ENCODE data around the gene SPPL2B. TPM values are rescaled to one million over a fixed set of nuclear protein-coding genes. Genes with fewer than 3 reads are reported as not detected.

SPPL2B gene
- total and polyA plus RNA-seq, 9 of the 15 experiments (the other 6 are each of a cell fraction or from before 2014, with no cell fraction given), result 0.20 to 81.2 (median 15.1) TPM

- TF ChIP-seq ETV6 (IDR thresholded peaks at IDR 0.05; ENCODE audit: borderline replicate concordance in 1 of 2, low read depth in 2 of 2, low read length in 1 of 2), result no peak
- TF ChIP-seq ETV6 (CRISPR knock-in tag; IDR thresholded peaks at IDR 0.05; ENCODE audit: borderline replicate concordance), result no peak
- 0 out of 2 replicates have a peak, but pooled peaks have one; percentile 42 for TF ChIP-seq ZNF511 (CRISPR knock-in tag; IDR thresholded peaks at IDR 0.05)
- TF ChIP-seq FOXM1 (IDR thresholded peaks at IDR 0.05; ENCODE audit: low read depth), result peak; percentile 53
- no peak for TF ChIP-seq FOXM1 (CRISPR knock-in tag; IDR thresholded peaks at IDR 0.05; ENCODE audit: low read depth)
- peak in 1 of 2 experiments; percentile 51; a peak in 1 of 4 replicates for TF ChIP-seq ZNF318 (IDR thresholded peaks at IDR 0.05; ENCODE audit: borderline replicate concordance in 1 of 2, low read depth in 1 of 2)
- TF ChIP-seq ZNF408 (CRISPR knock-in tag; IDR thresholded peaks at IDR 0.05; ENCODE audit: low read depth), result no peak
- no peak for TF ChIP-seq THRA (IDR thresholded peaks at IDR 0.05)
- no peak for TF ChIP-seq ZNF436 (CRISPR knock-in tag; IDR thresholded peaks at IDR 0.05)
- no peak for TF ChIP-seq TBL1XR1 (IDR thresholded peaks at IDR 0.05; ENCODE audit: low read length in 2 of 2)
- TF ChIP-seq SNIP1 (IDR thresholded peaks at IDR 0.05; ENCODE audit: low read depth), result no peak
- no peak for TF ChIP-seq MCM7 (IDR thresholded peaks at IDR 0.05)
- TF ChIP-seq PHF8 (IDR thresholded peaks at IDR 0.05; ENCODE audit: borderline replicate concordance, low read length), result peak; percentile 47; the same call in 1 of the 2 replicates
- peak; percentile 64 for TF ChIP-seq GABPB1 (CRISPR knock-in tag; IDR thresholded peaks at IDR 0.05)
- peak; percentile 40 for TF ChIP-seq VEZF1 (CRISPR knock-in tag; IDR thresholded peaks at IDR 0.05)
- TF ChIP-seq TCF7L2 (IDR thresholded peaks at IDR 0.05; ENCODE audit: low read depth, low read length), result no peak
Observed at GRCh38 chr19:2385053-2385721, 56.7 kb downstream of the SPPL2B start (continued).

Measured in K562 (cell line).